NCI-H226 (cell line): Measurements from ENCODE around the gene DLG1.

Source experiments
- DNase-seq: peaks from one replicate; pipeline ENCODE4 v3.0.0-alpha.2; 2015

The DLG1 gene

DNA sequence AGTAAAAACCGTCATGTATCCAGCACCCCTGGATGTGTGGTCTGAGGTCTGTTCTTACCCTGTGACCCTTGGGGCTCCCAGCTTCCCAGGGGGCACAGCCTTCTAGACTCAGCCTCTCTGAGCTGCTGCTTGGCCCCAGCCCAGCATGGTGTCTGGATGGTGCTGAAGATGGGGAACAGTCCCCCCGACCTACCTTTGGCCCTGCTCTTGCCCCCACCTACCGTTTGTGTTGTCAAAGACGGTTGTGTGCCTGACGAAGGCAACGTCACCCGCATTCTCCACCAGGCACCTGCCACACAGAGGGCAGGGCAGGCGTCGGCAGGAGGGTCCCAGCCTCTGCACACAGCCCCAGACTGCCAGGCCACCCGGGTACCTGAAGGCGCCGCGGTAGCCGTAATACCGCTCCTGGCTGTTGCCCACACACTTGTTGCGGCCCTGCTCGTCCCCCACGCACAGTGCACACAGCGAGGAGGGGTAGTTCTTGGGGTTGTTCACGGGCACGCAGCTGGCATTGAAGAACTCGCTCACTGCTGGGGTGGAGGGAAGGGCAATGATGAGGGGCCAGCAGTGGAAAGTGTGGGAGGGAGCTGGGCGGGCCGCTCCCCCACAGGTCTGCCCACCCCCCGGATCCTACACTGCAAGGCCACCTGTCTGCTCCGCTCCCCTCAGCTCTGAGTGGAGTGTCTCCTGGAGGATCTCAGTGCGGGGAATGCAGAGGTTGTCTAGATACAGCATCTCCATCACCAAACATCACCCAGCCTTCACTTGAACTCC lies 289.8 kb downstream of the DLG1 start:
- no peak for DNase-seq

DNA sequence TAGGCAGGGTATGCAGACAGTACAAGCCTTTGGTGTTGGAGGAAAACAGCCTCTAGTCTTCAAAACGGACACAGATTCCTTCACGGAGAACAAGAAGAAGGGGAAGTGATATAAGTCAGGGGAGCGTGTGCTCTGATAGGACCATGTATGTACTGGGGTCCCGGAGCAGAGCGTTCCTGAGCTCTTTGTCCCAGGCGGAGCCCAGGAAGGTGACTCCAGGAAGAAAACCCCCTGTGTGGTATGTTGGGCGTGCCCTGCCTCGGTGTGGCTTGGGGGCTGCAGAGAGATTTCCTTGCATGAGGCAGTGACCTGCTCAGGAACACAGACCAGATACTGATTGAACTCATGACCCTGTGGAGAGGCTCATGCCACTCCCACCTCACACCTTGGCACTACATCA lies 290.5 kb downstream of the DLG1 start:
- DNase-seq = no peak

DNA sequence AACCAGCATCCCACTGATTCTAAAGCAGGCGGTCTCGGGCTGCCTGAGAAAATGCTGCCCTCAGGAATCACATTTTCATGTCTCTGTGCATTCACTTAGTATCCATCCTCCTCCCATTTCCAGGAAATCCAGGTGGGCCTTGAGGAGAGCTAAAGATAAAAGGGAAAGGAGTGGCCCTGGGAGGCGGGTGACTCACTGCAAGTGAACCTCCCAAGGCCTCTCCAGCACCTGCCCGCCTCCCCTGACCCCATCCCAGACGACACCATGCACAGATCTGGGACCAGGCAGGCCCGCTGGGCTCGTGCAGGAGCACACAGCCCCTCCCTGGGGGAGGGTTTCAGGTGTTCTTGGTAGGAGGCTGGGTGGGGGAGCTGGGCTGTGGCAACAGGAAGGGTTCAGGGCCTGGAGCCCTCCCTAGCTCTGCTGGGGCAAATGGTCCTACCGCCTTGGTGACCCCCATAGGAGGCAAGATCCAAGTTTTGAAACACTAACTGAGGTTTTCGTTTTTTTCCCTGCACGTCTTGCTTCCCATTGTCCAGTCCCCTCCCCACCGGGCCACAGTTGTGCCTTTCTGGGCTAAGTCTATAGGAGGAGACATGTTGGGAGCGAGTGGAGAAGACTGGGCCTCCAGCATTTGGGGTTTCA lies 291.0 kb downstream of the DLG1 start:
- no peak for DNase-seq

DNA sequence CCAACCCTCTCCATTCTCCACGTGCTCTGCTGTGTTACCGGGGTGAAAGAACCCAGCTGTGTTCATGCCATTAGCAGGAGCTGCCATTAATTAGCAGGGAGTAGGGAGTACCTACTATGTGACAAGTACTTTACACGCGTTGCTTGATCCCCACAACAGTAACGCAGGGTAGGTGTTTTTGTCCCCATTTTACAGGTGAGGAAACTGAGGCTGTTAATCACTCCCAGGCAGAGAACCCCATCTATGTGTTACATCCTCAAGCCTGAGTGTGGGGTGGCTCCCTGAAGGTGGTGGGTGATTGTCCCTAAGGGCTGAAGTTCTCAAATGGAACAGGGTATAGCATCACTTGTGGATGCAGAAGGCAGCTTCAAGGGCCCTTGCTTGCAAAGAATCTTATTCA lies 291.6 kb downstream of the DLG1 start:
- no peak for DNase-seq

DNA sequence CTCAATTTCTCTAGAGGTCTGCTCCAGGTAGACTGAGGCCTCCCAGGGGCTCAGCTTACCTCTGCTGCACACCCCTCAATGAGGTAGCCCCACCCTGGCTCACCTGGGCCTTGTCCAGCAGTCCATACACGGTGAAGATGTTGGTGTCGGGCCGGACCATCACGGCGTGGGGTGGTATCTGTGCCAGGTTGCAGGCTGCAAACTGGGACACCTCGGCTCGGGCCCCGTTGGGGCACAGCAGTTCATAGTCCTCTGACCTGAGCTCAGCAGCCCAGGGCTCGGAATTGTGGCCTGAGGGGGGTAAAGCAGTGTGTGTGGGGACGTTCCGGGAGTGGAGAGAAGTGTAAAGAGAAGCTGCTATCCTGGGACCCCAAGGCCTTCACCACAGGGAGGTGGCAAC lies 292.0 kb downstream of the DLG1 start:
- no peak for DNase-seq

DNA sequence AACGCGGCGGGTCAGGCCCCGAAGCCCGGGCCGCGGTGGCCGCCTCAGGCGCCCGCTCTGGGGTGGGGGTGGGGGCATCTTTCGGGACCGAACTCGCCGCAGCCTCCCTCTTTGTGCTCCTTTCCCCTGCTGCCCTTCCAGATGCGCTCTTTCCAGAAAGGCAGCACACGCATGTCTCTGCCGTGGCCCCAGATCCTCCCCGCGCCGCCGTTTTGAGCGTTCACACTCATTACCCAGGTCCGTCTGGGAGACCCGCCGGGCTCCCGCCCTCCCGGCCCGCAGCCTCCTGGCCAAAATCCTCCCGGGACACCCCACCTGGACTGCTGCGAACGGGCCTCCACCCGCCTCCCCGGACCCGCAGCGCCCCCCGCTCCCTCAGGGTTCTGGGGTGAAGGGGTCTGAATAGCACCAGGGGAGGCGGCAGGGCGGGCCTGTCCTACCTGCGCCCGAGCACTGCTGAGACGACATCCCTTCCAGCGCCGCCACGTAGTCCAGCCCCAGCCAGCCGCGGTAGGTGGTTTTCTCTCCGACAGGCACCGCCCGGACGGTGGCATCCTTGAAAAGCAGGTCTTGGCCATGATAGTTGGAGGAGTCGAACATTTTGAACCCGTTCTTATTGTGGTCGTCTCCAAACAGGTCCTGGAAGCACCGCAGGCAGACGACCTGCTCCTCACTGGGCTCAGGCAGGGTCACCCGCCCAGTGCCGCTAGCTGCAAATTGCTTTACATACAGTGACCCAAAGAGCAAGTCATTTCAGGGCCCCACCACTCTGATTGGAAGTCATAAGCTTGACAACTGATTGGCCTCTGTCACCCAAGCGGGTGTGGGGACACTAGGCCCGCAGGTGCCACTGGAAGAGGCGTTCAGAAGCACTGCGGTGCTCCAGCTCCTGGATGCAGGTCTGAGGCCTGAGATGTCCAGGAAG lies 294.7 kb downstream of the DLG1 start:
- DNase-seq = no peak

DNA sequence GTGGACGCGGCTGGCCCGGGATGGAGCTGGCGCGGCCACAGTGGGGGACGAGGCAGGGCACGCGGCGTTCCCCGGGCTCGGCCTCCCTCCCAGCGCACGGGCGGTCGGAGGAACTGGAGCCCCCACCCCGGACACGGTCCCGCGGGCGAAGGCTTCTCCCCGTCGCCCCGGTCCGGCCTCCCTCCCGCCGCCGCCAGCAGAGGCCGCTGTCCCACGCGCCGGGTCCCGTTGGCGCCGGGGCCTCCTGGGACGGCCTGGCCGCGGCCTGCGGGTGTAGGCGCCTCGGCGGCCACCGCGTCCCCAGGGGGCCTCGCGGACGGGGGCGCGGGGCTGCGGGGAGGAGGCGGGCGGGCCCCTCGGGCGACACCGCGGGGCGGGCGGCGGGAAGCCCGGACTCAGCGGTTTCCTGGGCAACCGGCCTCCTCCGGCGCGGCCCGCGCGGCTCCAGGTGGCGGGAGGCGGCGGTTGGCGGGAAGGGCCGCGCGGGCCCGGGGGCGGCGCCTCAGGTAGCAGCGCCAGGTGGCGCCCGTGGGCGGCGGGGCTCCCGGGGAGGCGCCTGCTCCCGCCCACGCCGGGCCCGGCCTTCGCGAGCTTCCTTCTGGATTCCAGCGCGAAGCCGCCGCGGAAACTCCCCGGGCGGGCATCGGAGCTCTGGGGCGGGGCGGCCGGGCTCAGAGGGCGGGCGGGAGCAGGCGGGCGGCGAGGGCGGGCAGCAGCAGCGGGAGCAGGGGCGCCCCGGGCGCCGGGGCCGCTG lies 295.5 kb downstream of the DLG1 start:
- peak; percentile 78 for DNase-seq

DNA sequence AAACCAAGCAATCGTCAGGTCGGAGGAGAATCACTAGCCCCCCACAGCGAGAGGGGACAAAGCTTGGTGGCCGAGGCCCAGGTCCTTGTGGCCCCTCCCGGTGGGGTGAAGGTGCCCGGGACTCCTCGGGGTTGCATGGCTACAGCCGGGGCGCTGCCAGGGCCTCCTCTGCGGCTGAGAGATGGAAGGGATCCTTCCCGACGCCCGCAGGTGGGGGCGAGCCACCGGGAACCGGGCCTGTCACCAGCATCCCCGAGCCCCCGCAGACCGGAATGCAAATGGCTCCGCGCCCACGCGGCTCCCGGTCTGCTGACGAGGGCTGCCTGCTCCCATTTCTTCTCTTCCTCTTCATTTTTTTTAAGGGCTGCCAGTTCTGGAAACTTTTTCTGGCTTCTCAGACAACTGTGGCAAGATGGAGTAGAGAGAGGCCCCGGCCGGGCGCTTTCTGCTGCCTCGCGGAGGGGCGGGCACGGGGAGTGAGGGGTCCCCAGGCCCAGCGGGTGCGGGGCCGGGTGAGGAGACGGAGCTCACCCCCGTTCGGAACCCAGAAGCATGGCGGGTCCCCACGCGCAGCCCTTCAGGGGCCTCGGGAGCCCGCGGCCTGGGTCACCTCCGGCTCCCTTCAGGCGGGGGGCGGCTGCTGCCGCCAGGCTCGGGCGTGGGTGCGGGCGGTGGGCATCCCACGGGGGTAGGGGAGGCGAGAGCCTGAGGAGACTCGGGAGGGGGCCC lies 296.3 kb downstream of the DLG1 start:
- DNase-seq = no peak

DNA sequence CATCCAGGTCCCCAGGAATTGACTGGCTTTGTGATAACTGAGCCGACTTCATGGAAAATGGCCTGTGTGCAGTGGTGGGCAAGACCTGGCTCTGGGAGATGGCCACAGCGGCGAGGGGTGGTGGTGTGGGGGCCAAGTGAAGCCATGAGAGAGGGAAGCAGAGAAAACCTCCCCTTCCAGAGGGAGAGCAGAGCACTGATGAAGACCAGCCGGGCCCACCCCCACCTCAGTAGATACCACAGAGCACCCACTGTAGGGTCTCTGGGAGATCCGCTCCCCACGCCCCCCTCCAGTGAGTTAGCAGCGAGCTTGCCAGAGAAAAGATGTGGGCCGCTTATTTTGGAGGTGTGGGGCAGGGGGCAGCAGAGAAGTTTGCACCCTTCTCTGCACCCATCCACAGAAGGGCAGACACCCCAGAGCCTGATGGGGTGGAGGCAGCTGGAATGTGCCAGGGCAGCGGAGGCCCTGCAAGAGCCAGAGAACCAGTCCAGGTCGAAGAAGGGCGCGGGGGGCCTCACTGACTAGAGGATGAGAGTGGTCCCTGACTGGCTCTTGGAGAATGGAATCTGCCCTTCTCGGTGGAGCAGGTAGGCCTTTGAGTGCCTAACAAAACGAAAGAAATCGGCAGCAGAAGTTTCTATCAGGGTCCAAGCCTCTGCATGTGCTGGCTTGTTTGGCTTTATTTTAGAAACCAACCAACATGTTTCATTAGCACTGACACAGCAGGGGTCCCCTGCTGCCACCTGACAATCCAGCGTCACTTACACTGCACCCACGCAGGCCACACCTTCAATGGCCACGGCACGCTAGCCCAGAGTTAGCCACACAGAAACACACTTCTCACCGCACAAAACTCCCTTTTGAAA lies 297.1 kb downstream of the DLG1 start:
- no peak for DNase-seq

DNA sequence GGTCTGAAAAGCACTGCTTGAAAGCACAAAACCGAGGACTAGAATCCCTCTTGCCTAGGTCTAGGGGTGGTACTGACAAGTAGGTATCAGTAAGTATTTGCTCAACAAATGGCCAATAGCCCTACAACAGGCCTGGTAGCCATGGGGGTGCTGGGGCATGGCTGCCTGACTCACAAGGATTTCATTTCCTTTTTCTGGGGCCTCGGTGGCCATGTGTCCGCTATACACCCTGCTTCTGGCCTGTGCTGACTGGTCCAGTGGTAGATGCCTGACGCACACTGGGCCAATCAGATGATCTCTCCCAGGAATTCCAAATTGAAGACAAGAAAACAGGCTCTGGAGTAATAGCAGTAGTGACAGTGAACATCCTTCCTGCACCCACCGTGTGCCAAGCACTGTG lies 298.2 kb downstream of the DLG1 start:
- DNase-seq = peak; percentile 50

DNA sequence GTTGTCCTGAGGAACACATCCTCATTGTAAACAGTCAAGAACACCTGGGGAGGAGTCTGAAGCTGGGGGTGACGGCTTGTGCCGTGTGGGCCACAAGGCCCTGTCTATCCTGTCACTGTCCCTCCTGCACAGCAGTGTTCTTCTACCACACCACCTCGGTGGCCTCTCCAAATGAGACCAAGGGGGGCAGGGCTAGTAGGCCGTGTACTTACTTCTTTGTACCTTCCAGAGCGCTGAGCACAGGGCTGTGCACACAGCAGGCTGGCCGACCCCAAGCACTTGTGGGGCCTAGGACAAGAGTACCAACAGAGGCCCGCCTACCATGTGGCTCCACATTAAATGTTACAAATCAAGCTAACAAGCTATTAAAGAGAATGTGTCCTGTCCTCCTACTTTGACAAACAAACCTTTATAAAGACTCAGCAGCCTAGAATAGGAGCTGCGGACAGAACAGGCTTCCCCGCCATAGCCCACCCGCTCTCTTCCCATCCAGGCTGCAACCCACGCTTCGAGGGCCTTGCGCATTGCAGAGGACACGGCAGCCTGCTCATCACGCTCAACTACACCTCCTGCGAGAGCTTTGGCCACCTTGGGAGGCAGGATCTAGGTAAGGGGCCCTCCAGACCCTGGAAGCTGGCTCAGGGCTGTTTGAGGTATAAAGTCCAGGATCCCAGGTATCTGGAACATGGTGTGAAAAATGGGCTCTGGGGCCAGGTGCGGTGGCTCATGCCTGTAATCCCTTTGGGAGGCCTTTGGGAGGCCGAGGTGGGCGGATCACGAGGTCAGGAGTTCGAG lies 299.2 kb downstream of the DLG1 start:
- no peak for DNase-seq

DNA sequence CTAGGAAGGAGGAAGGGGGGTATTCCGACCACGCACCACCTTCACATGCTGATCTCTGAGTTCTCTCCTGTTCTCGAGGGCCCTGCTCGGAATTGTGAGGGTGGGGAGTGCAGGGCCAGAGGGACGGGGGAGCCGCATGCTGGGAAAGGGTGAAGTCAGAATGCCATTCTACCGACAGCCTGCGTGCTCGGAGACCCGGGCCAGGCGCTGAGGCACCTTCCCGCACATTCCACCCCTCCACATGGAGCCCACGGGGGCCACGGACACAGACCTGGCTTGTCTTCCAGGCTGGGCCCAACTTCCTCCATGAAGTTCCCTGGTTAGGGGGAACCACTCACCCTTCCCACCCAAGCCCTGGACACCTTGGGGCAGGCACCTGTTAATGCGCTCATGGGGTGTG lies 301.1 kb downstream of the DLG1 start:
- no peak for DNase-seq

DNA sequence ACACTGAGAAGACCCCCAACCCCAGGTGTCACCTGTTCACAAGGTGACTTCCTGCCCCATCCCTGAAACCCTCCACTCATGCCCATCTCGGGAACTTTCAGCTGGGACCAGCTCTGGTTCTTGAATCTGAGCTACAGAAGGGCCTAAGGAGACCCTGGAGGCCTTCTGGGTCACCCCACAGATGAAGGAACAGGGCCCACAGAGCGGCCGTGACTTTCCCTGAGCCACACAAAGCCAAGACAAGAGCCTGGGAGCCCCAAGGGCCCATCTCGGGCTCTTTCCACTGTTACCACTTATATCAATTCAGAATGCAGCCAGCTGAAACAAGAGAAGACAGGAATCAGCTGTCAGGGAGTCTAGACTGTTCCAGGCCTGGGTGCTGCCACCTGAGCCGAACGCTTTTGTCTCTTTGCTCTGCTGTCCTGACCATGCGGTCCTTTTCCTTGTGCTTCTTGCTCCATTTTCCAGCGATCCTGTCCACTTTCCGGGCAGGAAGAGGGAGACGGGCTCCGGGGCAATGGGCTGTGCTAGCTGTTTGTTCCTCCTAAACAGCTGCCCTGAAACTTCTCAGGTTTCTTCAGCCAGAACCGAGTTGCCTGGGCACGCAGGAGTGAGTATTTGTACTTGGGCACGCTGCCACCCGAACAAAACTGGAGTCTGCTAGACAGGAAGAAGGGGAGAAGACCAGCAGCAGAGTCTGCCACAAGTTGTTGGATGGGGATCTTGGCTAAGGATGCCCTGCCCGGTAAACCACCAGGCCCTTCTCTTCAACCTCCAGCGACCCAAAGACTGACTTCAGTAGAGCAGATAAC lies 301.8 kb downstream of the DLG1 start:
- DNase-seq = no peak

DNA sequence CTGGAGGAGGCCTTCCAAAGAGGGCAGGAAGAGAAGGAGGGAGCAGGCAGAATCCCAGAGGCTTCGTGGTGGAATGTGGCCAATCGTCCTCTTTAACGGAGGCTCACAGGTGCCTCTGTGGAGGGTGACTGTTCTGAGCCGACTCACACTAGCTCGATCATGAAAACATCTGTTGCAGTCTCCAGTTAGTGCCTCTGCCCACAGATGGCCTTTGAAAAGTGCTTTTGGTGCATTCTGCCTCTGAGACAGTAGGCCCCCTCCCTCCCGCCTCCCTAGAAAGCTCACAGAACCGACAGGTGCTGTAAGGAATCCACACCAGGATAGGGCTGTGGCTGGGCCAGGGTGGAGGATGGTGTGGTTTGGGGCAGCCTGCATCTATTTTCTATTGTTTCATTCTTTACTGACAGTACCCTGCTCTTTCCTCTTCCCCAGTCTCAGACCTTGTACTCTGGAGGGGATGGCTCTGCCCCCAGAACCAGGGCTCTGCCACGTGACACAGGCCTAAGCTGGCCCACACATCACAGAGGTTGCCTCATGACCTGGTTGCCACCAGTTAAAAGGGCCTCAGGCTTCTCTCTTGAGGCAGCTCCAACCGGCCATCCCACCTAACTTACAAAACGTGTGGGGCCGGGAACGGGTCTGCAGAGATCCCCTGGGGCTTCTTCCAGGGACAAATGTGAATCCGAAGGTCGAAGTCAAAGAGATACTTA lies 302.6 kb downstream of the DLG1 start:
- no peak for DNase-seq

DNA sequence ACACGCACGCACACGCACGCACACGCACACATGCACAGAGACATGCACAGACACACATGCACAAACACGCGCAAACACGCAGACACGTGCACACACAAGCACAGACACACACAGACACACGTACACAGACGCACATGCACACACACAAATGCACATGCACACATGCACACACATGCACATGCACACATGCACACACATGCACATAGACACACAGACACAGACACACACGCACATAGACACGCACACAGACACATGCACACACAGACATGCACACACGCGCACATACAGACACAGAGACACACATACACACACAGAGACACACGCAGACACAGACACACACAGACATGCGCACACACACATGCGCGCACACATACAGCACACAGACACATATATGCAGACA lies 303.4 kb downstream of the DLG1 start:
- no peak for DNase-seq

DNA sequence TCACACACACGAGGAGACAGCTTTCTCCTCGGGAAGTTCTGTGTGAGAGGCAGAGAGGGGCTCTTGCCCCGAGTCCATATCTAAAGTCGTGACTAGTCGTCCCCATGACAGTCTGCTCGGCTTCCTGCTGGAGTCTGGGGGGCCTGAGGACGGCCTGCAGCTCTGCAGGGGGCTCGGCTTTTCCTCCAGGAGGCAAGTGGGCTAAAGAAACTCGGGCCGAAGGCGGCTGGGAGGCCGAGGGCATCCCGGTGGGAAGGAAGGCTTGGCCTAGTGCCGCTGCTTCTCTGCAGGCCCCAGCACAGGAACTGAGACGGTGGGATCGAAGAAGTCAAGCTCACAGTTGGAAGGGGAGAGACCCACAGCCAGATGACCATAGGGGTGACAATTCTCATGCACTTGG lies 304.4 kb downstream of the DLG1 start:
- DNase-seq = no peak
